ENCODE measurements around the gene KIF5B.

The KIF5B gene

DNA sequence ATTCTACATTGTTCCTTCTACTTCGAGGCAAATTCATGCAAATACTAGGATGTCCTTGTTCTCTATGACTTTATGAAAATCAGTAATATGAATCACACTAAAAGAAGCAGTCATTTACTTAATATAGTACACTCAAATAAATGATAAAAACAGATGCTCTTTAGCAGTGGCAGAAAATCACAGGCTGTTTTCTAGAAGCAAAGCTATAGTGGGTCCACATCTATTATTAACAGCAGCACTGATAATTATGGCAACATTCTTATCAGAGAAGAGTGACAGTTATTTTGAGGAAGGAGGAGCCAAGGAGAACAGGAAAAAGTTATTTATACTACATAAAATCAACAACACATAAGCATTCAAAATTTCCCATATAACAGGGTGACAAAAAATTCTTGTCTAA lies 16.5 kb downstream of the KIF5B start:
- TF ChIP-seq, protein P1, sequence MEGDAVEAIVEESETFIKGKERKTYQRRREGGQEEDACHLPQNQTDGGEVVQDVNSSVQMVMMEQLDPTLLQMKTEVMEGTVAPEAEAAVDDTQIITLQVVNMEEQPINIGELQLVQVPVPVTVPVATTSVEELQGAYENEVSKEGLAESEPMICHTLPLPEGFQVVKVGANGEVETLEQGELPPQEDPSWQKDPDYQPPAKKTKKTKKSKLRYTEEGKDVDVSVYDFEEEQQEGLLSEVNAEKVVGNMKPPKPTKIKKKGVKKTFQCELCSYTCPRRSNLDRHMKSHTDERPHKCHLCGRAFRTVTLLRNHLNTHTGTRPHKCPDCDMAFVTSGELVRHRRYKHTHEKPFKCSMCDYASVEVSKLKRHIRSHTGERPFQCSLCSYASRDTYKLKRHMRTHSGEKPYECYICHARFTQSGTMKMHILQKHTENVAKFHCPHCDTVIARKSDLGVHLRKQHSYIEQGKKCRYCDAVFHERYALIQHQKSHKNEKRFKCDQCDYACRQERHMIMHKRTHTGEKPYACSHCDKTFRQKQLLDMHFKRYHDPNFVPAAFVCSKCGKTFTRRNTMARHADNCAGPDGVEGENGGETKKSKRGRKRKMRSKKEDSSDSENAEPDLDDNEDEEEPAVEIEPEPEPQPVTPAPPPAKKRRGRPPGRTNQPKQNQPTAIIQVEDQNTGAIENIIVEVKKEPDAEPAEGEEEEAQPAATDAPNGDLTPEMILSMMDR (conservative IDR thresholded peaks at IDR 0.05; ENCODE audit: low read depth): no peak
- CTCF ChIA-PET: no interaction called here
- POLR2A ChIA-PET (ENCODE audit: low non-redundant PET): no interaction called here
- no peak overlapping the region for H3K27ac ChIP-seq
- DNase-seq (ENCODE audit: low spot score): no peak

DNA sequence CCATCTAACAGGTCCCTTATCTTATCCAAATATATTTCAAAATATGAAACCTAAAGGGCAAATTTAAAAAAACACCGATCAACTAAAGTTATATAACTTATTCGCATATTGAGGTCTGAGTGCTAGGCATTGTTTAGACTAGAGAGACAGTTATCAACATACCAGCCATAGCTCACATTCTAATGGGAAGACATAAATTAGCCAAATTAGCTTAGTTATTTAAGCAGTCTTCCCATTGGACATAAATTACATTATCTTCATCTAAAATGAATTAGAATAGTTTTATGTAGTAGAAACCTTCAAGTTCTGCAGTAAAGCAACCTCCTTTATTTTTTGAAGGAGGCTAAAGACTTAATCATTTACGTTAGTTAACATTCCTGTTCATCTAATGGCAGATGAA lies 17.4 kb downstream of the KIF5B start:
- TF ChIP-seq, protein P1 (conservative IDR thresholded peaks at IDR 0.05; ENCODE audit: low read depth): no peak
- H3K27ac ChIP-seq: no peak overlapping the region
- CTCF ChIA-PET: no interaction called here
- no peak for DNase-seq (ENCODE audit: low spot score)
- POLR2A ChIA-PET (ENCODE audit: low non-redundant PET): no interaction called here

DNA sequence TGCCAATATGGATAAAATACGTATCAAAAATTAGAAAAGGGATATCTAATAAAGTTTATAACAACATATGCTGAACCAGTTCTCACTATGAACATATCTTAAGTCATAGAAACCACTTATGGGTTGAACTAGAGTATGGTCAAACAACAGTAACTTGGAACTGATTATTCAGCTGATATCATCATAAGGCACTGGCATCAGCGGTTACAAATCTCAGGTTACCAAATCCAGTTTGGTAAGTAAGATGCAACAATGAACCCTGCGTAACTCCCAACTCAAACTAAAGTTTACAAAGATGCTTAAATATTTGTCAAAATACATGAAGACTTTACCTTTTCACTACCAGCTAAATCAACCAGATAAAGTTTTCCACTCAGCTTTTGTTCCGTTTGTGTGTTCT lies 19.3 kb downstream of the KIF5B start:
- no peak overlapping the region for H3K27ac ChIP-seq
- no peak for DNase-seq (ENCODE audit: low spot score)
- ChIA-PET POLR2A (ENCODE audit: low non-redundant PET) (no interaction called here), CTCF (no interaction called here)
- TF ChIP-seq, protein P1 (conservative IDR thresholded peaks at IDR 0.05; ENCODE audit: low read depth): no peak

DNA sequence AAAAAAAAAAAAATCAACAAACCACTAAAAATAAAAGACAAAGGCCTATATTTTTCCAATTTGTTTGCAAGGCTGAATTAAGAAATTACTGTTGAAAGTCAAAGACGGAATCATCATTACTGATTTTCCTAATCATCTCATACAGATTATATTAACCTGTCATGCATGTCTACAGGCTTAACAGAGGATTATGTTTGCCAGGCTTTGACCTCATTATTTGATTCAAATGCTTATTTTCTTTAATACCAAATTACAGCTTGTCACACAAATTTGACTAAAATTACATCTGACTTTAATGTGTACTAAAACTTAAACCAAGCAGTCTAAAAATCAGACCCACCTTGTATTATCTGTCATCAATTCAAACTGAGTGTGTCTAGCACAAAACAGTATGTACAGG lies 21.2 kb downstream of the KIF5B start:
- no peak for DNase-seq (ENCODE audit: low spot score)
- ChIA-PET CTCF (no interaction called here), POLR2A (ENCODE audit: low non-redundant PET) (no interaction called here)

DNA sequence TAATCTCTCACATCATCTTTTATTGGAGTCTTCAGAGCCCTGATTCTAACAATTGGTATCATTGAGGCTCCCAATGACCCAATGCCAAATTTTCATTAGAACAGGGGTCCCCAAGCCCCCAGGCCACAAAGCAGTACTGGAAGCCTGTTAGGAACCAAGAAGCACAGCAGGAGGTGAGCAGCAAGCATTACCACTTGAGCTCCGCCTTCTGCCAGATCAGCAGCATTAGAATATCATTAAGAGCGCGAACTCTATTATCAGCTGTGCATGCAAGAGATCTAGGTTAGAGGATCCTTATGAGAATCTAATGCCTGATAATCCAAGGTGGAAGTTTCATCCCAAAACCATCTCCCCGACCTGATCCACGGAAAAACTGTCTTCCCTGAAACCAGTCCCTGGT lies 23.1 kb downstream of the KIF5B start:
- no peak for DNase-seq (ENCODE audit: low spot score)
- POLR2A ChIA-PET (ENCODE audit: low non-redundant PET): no interaction called here
- TF ChIP-seq, protein P1 (conservative IDR thresholded peaks at IDR 0.05; ENCODE audit: low read depth): no peak
- H3K27ac ChIP-seq: no peak overlapping the region
- CTCF ChIA-PET: no interaction called here

More for the DNA sequence above, 21.2 kb downstream of the KIF5B start:
- TF ChIP-seq, protein P1 (conservative IDR thresholded peaks at IDR 0.05; ENCODE audit: low read depth): no peak
- H3K27ac ChIP-seq: no peak overlapping the region

DNA sequence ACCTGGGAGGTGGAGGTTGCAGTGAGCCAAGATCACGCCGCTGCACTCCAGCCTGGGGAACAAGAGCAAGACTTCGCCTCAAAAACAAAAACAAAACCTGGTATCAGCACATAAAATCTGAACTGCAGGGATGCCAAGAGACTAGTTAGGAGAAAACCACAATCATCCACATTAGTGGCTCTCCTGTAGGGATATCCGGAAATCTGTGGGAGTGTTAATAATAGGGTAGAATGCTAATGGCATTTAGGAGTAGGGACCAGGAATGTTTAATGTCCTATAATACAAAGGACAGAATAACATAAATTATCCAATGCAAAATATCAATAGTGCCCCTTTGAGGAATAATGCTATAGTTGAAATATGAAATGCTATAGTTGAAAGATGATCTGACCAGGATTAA lies 24.3 kb downstream of the KIF5B start:
- ChIA-PET CTCF (no interaction called here), POLR2A (ENCODE audit: low non-redundant PET) (no interaction called here)
- DNase-seq (ENCODE audit: low spot score): no peak
- TF ChIP-seq, protein P1 (conservative IDR thresholded peaks at IDR 0.05; ENCODE audit: low read depth): no peak
- no peak overlapping the region for H3K27ac ChIP-seq

DNA sequence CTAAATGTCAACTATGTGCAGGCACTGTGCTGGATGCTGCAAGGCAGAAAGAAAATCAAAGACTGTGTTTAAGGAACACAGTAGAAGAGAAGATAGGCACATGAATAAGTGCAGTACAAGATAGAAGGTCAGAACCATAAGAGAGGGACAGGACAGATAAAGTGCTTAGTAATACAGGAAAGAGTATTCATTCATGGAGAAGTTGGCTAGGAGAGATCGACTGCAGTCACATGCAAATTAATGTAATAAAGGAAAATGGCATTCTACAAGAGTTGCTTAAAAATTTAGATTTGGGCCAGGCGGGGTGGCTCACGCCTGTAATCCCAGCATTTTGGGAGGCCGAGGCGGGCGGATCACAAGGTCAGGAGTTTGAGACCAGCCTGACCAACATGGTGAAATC lies 24.8 kb downstream of the KIF5B start:
- TF ChIP-seq, protein P1 (conservative IDR thresholded peaks at IDR 0.05; ENCODE audit: low read depth): no peak
- POLR2A ChIA-PET (ENCODE audit: low non-redundant PET): no interaction called here
- CTCF ChIA-PET: no interaction called here

More for the DNA sequence above, 24.8 kb downstream of the KIF5B start:
- no peak for DNase-seq (ENCODE audit: low spot score)
- H3K27ac ChIP-seq: no peak overlapping the region

Measured in RWPE1 (cell line).